Endothelial cell of umbilical vein (primary cell): ENCODE measurements around the gene RALGPS1. TPM values are rescaled to one million over a fixed set of nuclear protein-coding genes. Genes with fewer than 3 reads are reported as not detected.

Experiments used
- BruUV-seq: library from RNA; stranded (reverse); fragments of 400-500 nt; replicated peaks from 2 replicates; lab custom pipeline; 2021; lab: Mats Ljungman, UMichigan
- CTCF ChIA-PET: fragments of 300-600, 350-600 bp; sonication (Branson Sonifier 250); formaldehyde crosslinking; loops from one replicate; lab custom pipeline; 2021; ENCODE audit warnings: antibody characterized with exemption, inconsistent platforms; lab: Charles Lee
- POLR2A ChIA-PET: fragments of 300-600, 350-600 bp; sonication (Branson Sonifier 250); formaldehyde crosslinking; loops from one replicate; lab custom pipeline; 2021; ENCODE audit warnings: antibody characterized with exemption, inconsistent platforms; lab: Charles Lee
- DNase-seq: peaks from one replicate; pipeline ENCODE4 v3.0.0-alpha.2; 2011; ENCODE audit warnings: low read depth, low spot score
- FAIRE-seq: peaks from 2 replicates; lab custom pipeline; 2011; peaks lifted over from hg19 to GRCh38; lab: Jason Lieb, UNC
- H2AFZ ChIP-seq: 2 replicates; pipeline ENCODE4 v1.6.0; 2012; ENCODE audit warnings: low read depth, low read length, control low read depth, inconsistent platforms
- H3K27ac ChIP-seq: 2 replicates; pipeline ENCODE4 v1.5.1; 2011; ENCODE audit warnings: low read depth, mild to moderate bottlenecking, control low read depth, low read length, moderate library complexity; ENCODE audit not compliant: insufficient read depth
- H3K27me3 ChIP-seq, 2 experiments: 2 replicates each; pipeline versions ENCODE4 v1.6.0 to v1.6.1; 2011; ENCODE audit warnings: low read length in 2 of 2, mixed read lengths in 1 of 2; ENCODE audit not compliant: control insufficient read depth in 2 of 2, insufficient read depth in 2 of 2
- H3K36me3 ChIP-seq, 2 experiments: 2 replicates in 1 of 2; 3 replicates in 1 of 2; pipeline ENCODE4 v1.5.1; 2011; ENCODE audit warnings: low read length in 2 of 2, mild to moderate bottlenecking in 1 of 2, moderate library complexity in 1 of 2; ENCODE audit not compliant: control insufficient read depth in 2 of 2, insufficient read depth in 2 of 2; ENCODE audit errors: extremely low read depth in 1 of 2
- H3K4me1 ChIP-seq: 3 replicates; pipeline ENCODE4 v1.5.1; 2011; ENCODE audit warnings: mild to moderate bottlenecking, low read length; ENCODE audit not compliant: control insufficient read depth, insufficient read depth; ENCODE audit errors: extremely low read depth
- H3K4me2 ChIP-seq: 2 replicates; pipeline ENCODE4 v1.6.1; 2011; ENCODE audit warnings: low read length, control low read depth, mixed read lengths; ENCODE audit not compliant: insufficient read depth
- H3K4me3 ChIP-seq, 3 experiments: fragments of 200-600 bp in 1 of 3; sonication (generic), shearing (Covaris generic) in 1 of 3; replicated peaks in 1 of 3; 2 replicates each; pipeline ENCODE4 v1.5.1; 2011 to 2016; ENCODE audit warnings: control low read depth in 3 of 3, low read length in 3 of 3, mild to moderate bottlenecking in 2 of 3, inconsistent platforms in 1 of 3, low read depth in 1 of 3, moderate library complexity in 1 of 3; ENCODE audit not compliant: insufficient read depth in 1 of 3
- H3K79me2 ChIP-seq: 2 replicates; pipeline ENCODE4 v1.6.0; 2012; ENCODE audit warnings: low read length, inconsistent platforms; ENCODE audit not compliant: control insufficient read depth, insufficient read depth
- H3K9ac ChIP-seq: replicated peaks from 2 replicates; pipeline ENCODE3; 2011; ENCODE audit warnings: low read length, control low read depth; ENCODE audit not compliant: insufficient read depth; ENCODE audit errors: extremely low read depth
- H3K9me1 ChIP-seq: replicated peaks from 3 replicates; pipeline ENCODE4 v1.6.0; 2011; ENCODE audit warnings: mild to moderate bottlenecking, low read length; ENCODE audit not compliant: control insufficient read depth, insufficient read depth; ENCODE audit errors: extremely low read depth
- H3K9me3 ChIP-seq: replicated peaks from 2 replicates; pipeline ENCODE4 v1.5.1; 2012; ENCODE audit warnings: low read length, inconsistent platforms; ENCODE audit not compliant: control insufficient read depth, insufficient read depth
- H4K20me1 ChIP-seq: replicated peaks from 2 replicates; pipeline ENCODE3; 2011; ENCODE audit warnings: mild to moderate bottlenecking, low read length; ENCODE audit not compliant: control insufficient read depth, insufficient read depth; ENCODE audit errors: extremely low read depth
- EZH2 ChIP-seq: IDR thresholded peaks from 2 replicates; pipeline ENCODE4 v1.6.1; 2012; ENCODE audit warnings: borderline replicate concordance, low read depth, mild to moderate bottlenecking, moderate library complexity, low read length, inconsistent platforms; ENCODE audit not compliant: severe bottlenecking
- FOS ChIP-seq: IDR thresholded peaks from 2 replicates; pipeline ENCODE4 v1.6.1; 2011; ENCODE audit warnings: mild to moderate bottlenecking, low read length, moderate library complexity, borderline replicate concordance; ENCODE audit not compliant: insufficient read depth
- GATA2 ChIP-seq: IDR thresholded peaks from 2 replicates; pipeline ENCODE4 v1.7.0; 2011; ENCODE audit warnings: low read depth, mild to moderate bottlenecking, moderate library complexity, mixed read lengths, low read length; ENCODE audit not compliant: insufficient read length, insufficient read depth
- JUN ChIP-seq: IDR thresholded peaks from 2 replicates; pipeline ENCODE4 v1.6.1; 2011; ENCODE audit warnings: borderline replicate concordance, low read depth; ENCODE audit not compliant: insufficient read length, insufficient read depth
- MYC ChIP-seq: IDR thresholded peaks from one replicate; pipeline ENCODE4 v1.6.1; 2011; ENCODE audit warnings: mild to moderate bottlenecking, low read depth, low read length
- POLR2A ChIP-seq: IDR thresholded peaks from 2 replicates; pipeline ENCODE4 v1.6.1; 2012; ENCODE audit warnings: low read depth, mild to moderate bottlenecking, control low read depth, low read length
- POLR2AphosphoS5 ChIP-seq: IDR thresholded peaks from 2 replicates; pipeline ENCODE4 v1.6.1; 2012; ENCODE audit warnings: low read depth, mild to moderate bottlenecking, control low read depth, low read length, moderate library complexity; ENCODE audit not compliant: insufficient read depth
- dilution Hi-C: fragments of 300-500 bp; cut with MboI; formaldehyde crosslinking; loops from one replicate; pipeline ENCODE4 v1.15.0; 2019; ENCODE audit warnings: low sequenced_read_pairs; ENCODE audit not compliant: extremely low pct_ligation_motif_present
- intact Hi-C: fragments of 100-400 bp; cut with micrococcal nuclease; formaldehyde crosslinking; loops from one replicate; pipeline ENCODE4 v1.10.0; 2022
- polyA plus RNA-seq, 4 experiments: library from polyadenylated mRNA; depleted of rRNA in 3 of 4; stranded (reverse) in 3 of 4; unstranded in 1 of 4; fragments of >200 nt; gene quantifications; 2 replicates each; pipeline versions ENCODE4 v1.2.1 to v1.2.3, GENCODE V29; 2011 to 2012; ENCODE audit warnings: missing spikeins in 1 of 4
- total RNA-seq: library from RNA; stranded (reverse); gene quantifications from 2 replicates; pipeline ENCODE4 v1.2.3, GENCODE V29; 2021
- TF ChIP-seq, protein P1 (sequence below), 2 donors: IDR thresholded peaks; 1 replicate in 1 of 2; 2 replicates in 1 of 2; pipeline ENCODE4 v1.5.1; 2011; ENCODE audit warnings: low read length in 2 of 2, mild to moderate bottlenecking in 2 of 2, moderate library complexity in 2 of 2, control low read depth in 1 of 2, inconsistent platforms in 1 of 2, low read depth in 1 of 2; ENCODE audit not compliant: insufficient read depth in 1 of 2; ENCODE audit errors: extremely low read depth in 1 of 2
- TF ChIP-seq, protein P2 (sequence below): IDR thresholded peaks from 2 replicates; pipeline ENCODE4 v1.6.1; 2011; ENCODE audit not compliant: insufficient read depth, insufficient read length

Gene RALGPS1
- total and polyA plus RNA-seq, 2 donors (not counting 3 experiments of a cell fraction or from before 2014, with no cell fraction given): 3.8 to 5.5 TPM

DNA sequence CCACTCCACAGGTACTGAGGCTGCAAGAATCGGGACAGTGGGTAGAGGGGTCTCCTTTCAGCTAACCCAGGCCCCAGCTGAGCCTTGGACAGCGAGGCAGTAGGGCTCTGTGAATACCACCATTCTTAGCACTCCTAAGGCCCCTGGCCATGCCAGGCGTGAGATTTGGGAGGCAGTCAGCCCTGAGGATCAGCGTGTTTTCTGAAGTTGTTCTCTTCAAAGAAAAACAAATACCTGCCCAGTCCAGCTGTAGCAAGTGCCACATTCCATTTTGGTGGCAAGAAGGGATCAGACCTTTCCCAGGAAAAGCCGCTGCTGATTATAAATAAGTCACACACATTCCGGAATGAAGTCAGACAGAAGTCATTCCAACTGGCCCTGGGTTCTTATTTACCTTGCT lies 47.8 kb downstream of the RALGPS1 start:
- no peaks in the 10 kb centered on the region for H3K79me2 ChIP-seq
- H3K4me2 ChIP-seq: no peak overlapping the region
- H3K27me3 ChIP-seq: no peaks in the 10 kb centered on the region
- FAIRE-seq (no peak), DNase-seq (no peak)
- H3K9me3 ChIP-seq: no peaks in the 10 kb centered on the region
- intact Hi-C loops: no loop called here
- no peak overlapping the region for H3K27ac ChIP-seq
- TF ChIP-seq FOS (no peak), GATA2 (no peak), EZH2 (no peak), MYC (no peak), JUN (no peak), POLR2A (no peak), POLR2AphosphoS5 (no peak)
- TF ChIP-seq, protein P1, sequence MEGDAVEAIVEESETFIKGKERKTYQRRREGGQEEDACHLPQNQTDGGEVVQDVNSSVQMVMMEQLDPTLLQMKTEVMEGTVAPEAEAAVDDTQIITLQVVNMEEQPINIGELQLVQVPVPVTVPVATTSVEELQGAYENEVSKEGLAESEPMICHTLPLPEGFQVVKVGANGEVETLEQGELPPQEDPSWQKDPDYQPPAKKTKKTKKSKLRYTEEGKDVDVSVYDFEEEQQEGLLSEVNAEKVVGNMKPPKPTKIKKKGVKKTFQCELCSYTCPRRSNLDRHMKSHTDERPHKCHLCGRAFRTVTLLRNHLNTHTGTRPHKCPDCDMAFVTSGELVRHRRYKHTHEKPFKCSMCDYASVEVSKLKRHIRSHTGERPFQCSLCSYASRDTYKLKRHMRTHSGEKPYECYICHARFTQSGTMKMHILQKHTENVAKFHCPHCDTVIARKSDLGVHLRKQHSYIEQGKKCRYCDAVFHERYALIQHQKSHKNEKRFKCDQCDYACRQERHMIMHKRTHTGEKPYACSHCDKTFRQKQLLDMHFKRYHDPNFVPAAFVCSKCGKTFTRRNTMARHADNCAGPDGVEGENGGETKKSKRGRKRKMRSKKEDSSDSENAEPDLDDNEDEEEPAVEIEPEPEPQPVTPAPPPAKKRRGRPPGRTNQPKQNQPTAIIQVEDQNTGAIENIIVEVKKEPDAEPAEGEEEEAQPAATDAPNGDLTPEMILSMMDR (IDR thresholded peaks at IDR 0.05; ENCODE audit: extremely low read depth in 1 of 2, insufficient read depth in 1 of 2, low read depth in 1 of 2, low read length in 2 of 2): no peak
- TF ChIP-seq, protein P2, sequence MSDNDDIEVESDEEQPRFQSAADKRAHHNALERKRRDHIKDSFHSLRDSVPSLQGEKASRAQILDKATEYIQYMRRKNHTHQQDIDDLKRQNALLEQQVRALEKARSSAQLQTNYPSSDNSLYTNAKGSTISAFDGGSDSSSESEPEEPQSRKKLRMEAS: no peak
- H3K9ac ChIP-seq: no peak overlapping the region
- ChIA-PET POLR2A (no interaction called here), CTCF (interaction anchor here (2.1 to 2.5 kb wide), 2 partner anchors 21 to 22 kb away, joined by 5 to 13 read pairs; no protein-coding TSS in a partner anchor)
- no peaks in the 10 kb centered on the region for H4K20me1 ChIP-seq
- H3K4me1 ChIP-seq: no peaks in the 10 kb centered on the region
- H3K36me3 ChIP-seq: no peaks in the 10 kb centered on the region
- dilution Hi-C loops: no loop called here
- BruUV-seq: no TSS peak
- H3K9me1 ChIP-seq: no peaks in the 10 kb centered on the region
- H2AFZ ChIP-seq: no peak overlapping the region
- no peak overlapping the region for H3K4me3 ChIP-seq
